GM13976 (cell line): Measurements from ENCODE around the gene KIRREL3.
"Not testable (repeated sequence)": the region's sequence is repeated elsewhere in the genome, so short reads cannot be mapped to it uniquely, and the experiment has no call there.

Experiments used
- DNase-seq: peaks from one replicate; pipeline ENCODE4 v3.0.0; 2012; ENCODE audit warnings: low spot score
- in situ Hi-C: fragments of 300-500 bp; cut with MboI; formaldehyde crosslinking; loops from one replicate; pipeline ENCODE4 v1.12.0; 2022; ENCODE audit warnings: low sequenced_read_pairs, mixed read lengths, inconsistent platforms; ENCODE audit not compliant: unreplicated experiment
- TF ChIP-seq, protein P1 (sequence below): IDR thresholded peaks from 2 replicates; pipeline ENCODE4 v1.5.1; 2012; ENCODE audit warnings: borderline replicate concordance, mild to moderate bottlenecking; ENCODE audit not compliant: insufficient read depth; ENCODE audit errors: extremely low read depth, missing control alignments, control extremely low read depth

The KIRREL3 gene

DNA sequence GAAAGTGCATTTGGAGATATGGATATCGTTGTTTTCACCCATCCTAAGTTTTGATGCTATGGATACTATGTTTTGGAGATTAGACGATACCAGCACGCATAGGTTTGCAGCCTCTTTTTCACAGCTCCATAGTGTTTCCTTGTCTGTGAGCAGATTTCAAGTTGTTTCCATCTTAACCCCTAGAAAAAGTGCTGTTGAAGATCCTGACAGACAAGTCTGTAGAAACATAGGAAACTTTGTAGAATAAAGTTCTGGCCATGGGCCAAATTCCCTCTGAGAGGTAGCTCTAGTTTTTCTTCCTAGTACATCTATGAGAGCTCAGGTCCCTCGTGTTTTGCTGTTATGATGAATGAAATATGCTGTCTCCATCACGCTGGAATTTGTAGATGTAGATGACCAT lies 612.7 kb downstream of the KIRREL3 start:
- in situ Hi-C loops = no loop called here
- DNase-seq = no peak

DNA sequence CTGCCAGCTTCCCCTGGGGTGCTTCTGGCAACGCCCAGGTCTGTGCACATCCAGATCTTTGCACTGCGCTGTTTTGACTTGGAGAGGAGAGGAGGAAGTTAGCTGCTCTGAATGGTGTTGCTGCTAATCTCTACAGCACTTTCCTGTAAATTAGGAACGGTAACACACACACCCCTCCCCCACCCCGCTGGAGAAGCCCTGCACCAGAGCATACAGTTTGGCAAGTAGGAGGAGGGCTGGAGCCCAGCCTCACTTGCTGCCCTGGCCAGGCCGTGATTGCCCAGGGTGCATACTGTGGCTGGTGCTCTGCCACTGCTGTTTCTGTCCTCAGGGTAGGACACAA lies 613.9 kb downstream of the KIRREL3 start:
- in situ Hi-C loops, DNase-seq: not testable (repeated sequence)

More for the DNA sequence above, 612.7 kb downstream of the KIRREL3 start:
- TF ChIP-seq, protein P1, sequence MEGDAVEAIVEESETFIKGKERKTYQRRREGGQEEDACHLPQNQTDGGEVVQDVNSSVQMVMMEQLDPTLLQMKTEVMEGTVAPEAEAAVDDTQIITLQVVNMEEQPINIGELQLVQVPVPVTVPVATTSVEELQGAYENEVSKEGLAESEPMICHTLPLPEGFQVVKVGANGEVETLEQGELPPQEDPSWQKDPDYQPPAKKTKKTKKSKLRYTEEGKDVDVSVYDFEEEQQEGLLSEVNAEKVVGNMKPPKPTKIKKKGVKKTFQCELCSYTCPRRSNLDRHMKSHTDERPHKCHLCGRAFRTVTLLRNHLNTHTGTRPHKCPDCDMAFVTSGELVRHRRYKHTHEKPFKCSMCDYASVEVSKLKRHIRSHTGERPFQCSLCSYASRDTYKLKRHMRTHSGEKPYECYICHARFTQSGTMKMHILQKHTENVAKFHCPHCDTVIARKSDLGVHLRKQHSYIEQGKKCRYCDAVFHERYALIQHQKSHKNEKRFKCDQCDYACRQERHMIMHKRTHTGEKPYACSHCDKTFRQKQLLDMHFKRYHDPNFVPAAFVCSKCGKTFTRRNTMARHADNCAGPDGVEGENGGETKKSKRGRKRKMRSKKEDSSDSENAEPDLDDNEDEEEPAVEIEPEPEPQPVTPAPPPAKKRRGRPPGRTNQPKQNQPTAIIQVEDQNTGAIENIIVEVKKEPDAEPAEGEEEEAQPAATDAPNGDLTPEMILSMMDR = no peak

DNA sequence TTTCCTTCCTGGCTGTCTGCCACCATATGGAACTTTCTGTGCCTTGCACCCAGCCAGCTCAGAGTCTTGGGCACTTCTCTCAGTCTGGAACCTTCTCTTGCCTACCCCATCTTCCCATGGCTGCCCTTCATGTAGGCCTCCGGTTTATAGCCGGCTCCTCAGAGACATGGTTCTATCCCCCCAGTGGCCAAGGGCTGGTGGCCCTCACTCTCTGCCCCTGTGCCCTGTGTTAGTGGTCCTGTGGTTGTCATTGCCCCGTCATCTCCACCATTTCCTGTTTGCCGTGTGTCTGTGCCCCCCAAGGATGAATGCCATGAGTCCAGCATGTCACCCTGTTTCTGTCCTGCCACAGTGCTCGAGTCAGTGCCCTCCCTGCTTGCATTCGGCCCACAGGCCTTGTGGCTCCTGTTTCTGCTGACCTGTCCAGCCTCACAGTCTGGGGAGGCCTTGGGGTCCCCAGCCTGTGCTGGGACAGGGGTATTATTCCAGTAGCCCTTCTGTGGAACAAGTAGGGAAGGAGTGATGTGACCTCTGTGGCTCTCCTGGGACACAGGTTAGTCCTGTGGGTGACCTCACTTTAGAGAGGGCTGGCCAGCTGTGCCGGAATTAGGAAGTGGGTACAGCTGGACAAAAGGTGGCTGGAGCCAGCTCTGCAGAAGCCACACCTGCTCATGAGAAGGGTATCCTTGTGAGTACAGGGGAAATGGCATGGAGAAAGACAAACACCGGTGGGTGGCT lies 614.4 kb downstream of the KIRREL3 start:
- TF ChIP-seq, protein P1 = no peak
- DNase-seq = no peak
- in situ Hi-C loops = no loop called here

DNA sequence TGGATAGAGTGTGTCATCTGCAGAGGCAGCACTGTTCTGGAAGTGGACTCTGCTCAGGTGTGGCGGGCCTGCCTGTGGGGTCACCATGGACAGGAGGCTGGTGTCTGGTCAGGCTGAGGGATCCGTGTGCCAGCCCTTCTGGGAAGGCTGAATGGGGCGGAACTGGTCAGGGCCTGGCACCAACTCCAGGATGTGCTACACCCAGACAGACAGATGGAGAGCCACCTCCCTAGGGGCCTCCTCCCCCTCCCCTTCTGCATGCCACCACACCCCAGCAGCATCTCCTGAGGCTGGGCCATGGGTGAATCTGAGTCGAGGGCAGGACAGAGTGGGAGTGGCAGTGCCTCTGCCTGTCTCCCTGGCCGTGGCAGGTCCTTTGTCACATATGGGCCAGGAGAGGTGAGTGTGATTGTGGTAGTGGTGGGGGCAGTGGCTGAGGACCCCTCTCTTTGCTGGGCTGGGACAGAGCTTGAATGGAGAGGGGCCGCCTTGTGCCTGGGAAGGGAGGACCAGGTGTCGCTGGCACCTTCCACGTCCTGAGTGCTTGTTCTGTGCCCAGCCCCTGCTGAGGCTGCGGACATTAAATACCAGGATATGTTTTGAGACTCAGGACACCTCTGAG lies 616.0 kb downstream of the KIRREL3 start:
- TF ChIP-seq, protein P1 = no peak
- DNase-seq = no peak
- in situ Hi-C loops = no loop called here

DNA sequence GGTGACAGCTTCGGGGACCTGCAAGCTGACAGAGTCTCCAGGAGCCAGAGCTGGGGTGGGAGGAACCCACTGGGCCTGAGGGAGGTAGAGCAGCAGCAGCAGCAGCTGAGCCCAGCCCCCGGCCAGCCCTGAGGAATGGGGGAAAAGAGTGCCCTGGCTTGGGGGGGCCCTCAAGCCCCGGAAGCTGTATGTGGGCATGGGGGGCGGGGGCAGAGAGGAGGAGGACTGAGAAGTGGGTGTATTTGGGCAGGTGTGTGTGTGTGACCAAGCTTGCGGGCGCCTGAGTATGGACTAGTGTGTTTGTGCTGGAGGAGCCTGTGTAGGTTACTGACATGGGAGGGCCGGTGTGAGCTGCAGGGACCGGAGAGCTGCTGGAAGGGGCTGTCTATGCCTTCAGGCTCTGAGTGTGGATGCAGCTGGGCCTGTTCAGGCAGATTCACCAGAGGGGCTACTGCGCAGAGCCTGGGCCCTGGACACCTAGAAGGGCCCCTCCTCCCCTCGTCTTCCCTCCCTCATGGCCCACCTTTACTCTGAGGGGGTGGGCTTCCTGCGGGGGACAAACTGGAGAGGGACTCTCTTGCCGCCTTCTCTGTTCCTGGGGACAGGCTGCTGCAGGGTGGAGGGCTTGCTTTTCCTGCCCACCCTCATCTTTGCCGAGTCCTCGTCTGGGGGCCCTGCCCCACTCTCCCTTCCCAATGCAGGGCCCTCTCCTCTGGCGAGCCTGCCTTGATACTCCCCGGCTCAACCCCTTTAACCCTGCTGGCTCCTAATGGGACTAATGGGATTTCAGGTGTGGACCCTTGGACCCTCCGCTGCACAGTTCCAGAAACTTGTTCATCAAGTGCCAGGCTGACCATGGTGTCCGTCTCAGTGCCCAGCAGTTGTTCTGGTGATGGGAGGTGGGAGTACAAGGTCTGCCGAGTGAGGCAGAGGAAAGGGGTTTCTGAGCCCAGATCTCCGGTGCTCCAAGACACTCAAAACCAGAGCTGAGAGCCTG lies 616.9 kb downstream of the KIRREL3 start:
- no peak for DNase-seq
- TF ChIP-seq, protein P1 = no peak
- in situ Hi-C loops = no loop called here

DNA sequence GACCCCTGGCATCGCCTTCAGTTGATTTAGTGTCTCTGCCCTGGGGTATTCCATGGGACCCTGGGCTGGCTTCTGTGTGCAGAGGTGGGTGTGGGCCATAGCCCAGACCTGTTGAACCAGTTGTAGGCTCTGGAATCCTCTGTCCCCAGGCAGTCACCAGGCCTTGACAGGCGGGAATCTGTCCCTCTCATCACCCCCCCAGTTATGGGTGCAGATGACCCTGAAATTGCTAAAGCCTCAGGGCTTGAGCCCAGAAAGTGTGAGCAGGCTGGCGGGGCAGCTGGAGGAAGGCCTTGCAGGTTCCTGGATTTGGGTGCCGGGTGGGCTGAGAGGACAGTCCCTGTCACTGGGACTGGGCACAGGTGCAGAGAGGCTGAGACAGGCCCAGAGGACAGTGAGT lies 617.9 kb downstream of the KIRREL3 start:
- DNase-seq, in situ Hi-C loops: not testable (repeated sequence)

DNA sequence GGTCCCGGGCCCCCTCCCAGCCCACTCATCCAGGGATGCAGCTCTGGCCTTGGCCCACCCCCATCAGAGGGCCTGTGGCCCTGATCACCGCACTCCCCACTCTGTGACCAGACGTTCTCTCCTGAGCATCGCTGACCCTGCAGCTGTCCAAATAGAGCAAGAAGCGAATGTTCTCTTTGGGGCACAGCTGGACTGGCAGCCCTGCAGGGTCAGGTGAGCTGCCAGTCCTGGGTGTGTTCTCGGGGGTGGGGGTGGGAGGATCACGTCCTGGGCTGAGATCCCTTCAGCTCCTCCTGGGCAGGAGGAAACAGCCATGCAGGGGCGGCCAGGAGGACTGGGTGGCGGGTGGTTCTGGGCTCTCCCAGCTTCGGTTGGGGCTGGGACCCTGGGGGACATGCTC lies 618.6 kb downstream of the KIRREL3 start:
- in situ Hi-C loops, DNase-seq: not testable (repeated sequence)

DNA sequence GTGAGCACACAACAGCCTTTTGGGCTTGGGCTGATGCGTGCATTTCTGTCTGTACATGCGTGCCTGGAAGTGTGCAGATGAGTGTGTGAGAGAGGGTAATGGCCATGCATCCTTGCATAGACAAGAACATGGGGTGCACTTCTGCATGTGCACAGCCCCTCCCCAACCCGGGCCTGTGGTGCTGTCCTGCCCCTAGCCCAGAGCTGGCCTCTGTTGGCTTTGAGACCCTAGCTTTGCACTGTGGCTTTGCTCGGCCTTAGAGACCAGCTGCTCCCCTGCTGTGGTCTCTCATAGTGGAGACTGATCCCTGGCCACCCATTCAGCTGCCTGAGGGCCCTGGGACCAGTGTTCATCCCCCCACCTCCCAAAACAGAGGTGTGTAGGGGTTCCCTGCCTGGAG lies 619.7 kb downstream of the KIRREL3 start:
- no peak for DNase-seq
- TF ChIP-seq, protein P1 = no peak
- in situ Hi-C loops = no loop called here
